ENCODE measurements around the gene PEX12.

GRCh38 chr17:35607239-35607847 is 29.0 kb upstream of the PEX12 start:
- TF ChIP-seq CTCF (IDR thresholded peaks at IDR 0.05) (no peak), POLR2A (IDR thresholded peaks at IDR 0.05) (no peak), EP300 (IDR thresholded peaks at IDR 0.05) (no peak), POLR2AphosphoS5 (IDR thresholded peaks at IDR 0.05) (no peak)
